ENCODE results near the gene CTNND2. TPM values are rescaled to one million over a fixed set of nuclear protein-coding genes. Genes with fewer than 3 reads are reported as not detected.
A peak's percentile ranks its signal among the peaks of the same experiment; 100 is the strongest.

CTNND2 gene
- total RNA-seq, 1 experiment from 2014 or later, result 7.0 TPM

GRCh38 chr5:11311272-11311671 lies 593.0 kb downstream of the CTNND2 start:
- Mint-ChIP-seq H3K4me1 (peaks cover 7 to 8% of the 10 kb centered on the region in 2 experiments; a peak in 3 of 4 replicates), H3K9me3 (no peaks in the 10 kb centered on the region), H3K27me3 (ENCODE audit: low read depth) (no peaks in the 10 kb centered on the region), H3K36me3 (ENCODE audit: insufficient read depth in 1 of 3, low read depth in 3 of 3) (no peaks in the 10 kb centered on the region), H3K4me3 (no peak overlapping the region), H3K27ac (no peak overlapping the region)
- no peak overlapping the region for H4K91ac ChIP-seq (ENCODE audit: insufficient read length, low read depth, low read length)
- H3K9me3 ChIP-seq (ENCODE audit: control insufficient read depth, low read depth, low read length), result no peaks in the 10 kb centered on the region
- no peaks in the 10 kb centered on the region for H3K79me2 ChIP-seq (ENCODE audit: insufficient read depth, low read length)
- H2BK12ac ChIP-seq (ENCODE audit: insufficient read length, low read depth, low read length), result no peak overlapping the region
- 100% methylated on average over 1 of the region's 1 CpG for WGBS (ENCODE audit: extremely low coverage, insufficient read length, low lambda C conversion rate)
- no peak for DNase-seq
- H4K5ac ChIP-seq (ENCODE audit: insufficient read length, low read depth, low read length), result no peak overlapping the region
- H3K4ac ChIP-seq (ENCODE audit: low read depth, low read length), result no peak overlapping the region; the same call in 1 of the 2 replicates
- no peak overlapping the region for H2BK20ac ChIP-seq (ENCODE audit: low read depth, low read length, poor library complexity, severe bottlenecking)
- H4K8ac ChIP-seq (replicated peaks; ENCODE audit: insufficient read length, low read depth, low read length), result peak overlapping the region; percentile 47
- no peak overlapping the region for H2AFZ ChIP-seq (ENCODE audit: low read length)
- no peak overlapping the region for H3K9ac ChIP-seq (ENCODE audit: extremely low read depth, insufficient read length, low read length)
- no peaks in the 10 kb centered on the region for H3K79me1 ChIP-seq (ENCODE audit: insufficient read depth, low read depth, low read length, poor library complexity, severe bottlenecking)
- no peak overlapping the region for H2BK5ac ChIP-seq (ENCODE audit: insufficient read length, low read length)
- H3K4me2 ChIP-seq (ENCODE audit: insufficient read depth, insufficient read length, low read length), result no peak overlapping the region
- H2BK15ac ChIP-seq (ENCODE audit: low read depth, low read length), result no peak overlapping the region
- no peak overlapping the region for H2BK120ac ChIP-seq (ENCODE audit: low read depth, low read length, poor library complexity, severe bottlenecking)
- H3K23me2 ChIP-seq (ENCODE audit: insufficient read length, low read depth, low read length, poor library complexity, severe bottlenecking), result no peaks in the 10 kb centered on the region
- H3T11ph ChIP-seq (ENCODE audit: low read length), result no peak overlapping the region
- H2AK5ac ChIP-seq (ENCODE audit: insufficient read length, low read length), result no peak overlapping the region
- H3K14ac ChIP-seq (ENCODE audit: insufficient read depth, low read length), result no peak overlapping the region; the same call in 1 of the 2 replicates
- peak overlapping the region; percentile 20 for H3K23ac ChIP-seq (ENCODE audit: insufficient read length, low read depth, low read length)
- H3K27me3 ChIP-seq (ENCODE audit: insufficient read depth, low read length), result no peaks in the 10 kb centered on the region
- no peaks in the 10 kb centered on the region for H4K20me1 ChIP-seq (ENCODE audit: control insufficient read depth, insufficient read depth, insufficient read length)
- H3K18ac ChIP-seq (ENCODE audit: insufficient read length, low read depth, low read length), result no peak overlapping the region
- peak overlapping the region; percentile 85 for H3K56ac ChIP-seq (ENCODE audit: insufficient read length, low read depth, low read length)
- H3K4me1 ChIP-seq (ENCODE audit: insufficient read depth, low read length), result no peaks in the 10 kb centered on the region
- TF ChIP-seq CTCF (conservative IDR thresholded peaks at IDR 0.05), result no peak
- no peak overlapping the region for H3K27ac ChIP-seq (ENCODE audit: insufficient read length, low read depth, low read length)
